Neural cell (in vitro differentiated cells): ENCODE results near the gene CREBBP. TPM values are rescaled to one million over a fixed set of nuclear protein-coding genes. Genes with fewer than 3 reads are reported as not detected.

Experiments
- H2AFZ ChIP-seq: fragments of 200-600, 300-800 bp; sonication (generic), shearing (Covaris generic); 2 replicates; pipeline ENCODE4 v1.6.0; 2014; ENCODE audit warnings: low read depth, mild to moderate bottlenecking, antibody characterized with exemption, low read length, moderate library complexity
- H3F3A ChIP-seq: fragments of 200-600 bp; shearing (Covaris generic); 2 replicates; pipeline ENCODE4 v1.6.1; 2016; ENCODE audit warnings: mild to moderate bottlenecking, moderate library complexity, mixed read lengths, antibody characterized with exemption, low read length; ENCODE audit not compliant: insufficient read depth, poor library complexity, severe bottlenecking
- H3K27ac ChIP-seq: fragments of 200-600, 300-800 bp; sonication (generic), shearing (Covaris generic); 2 replicates; pipeline ENCODE4 v1.5.1; 2014; ENCODE audit warnings: mild to moderate bottlenecking, low read length, moderate library complexity
- H3K27me3 ChIP-seq: fragments of 300-800, 200-600 bp; sonication (generic), shearing (Covaris generic); 2 replicates; pipeline ENCODE4 v1.6.0; 2014; ENCODE audit warnings: mild to moderate bottlenecking, low read depth, low read length, moderate library complexity; ENCODE audit not compliant: insufficient read depth
- H3K36me3 ChIP-seq: fragments of 300-800, 200-600 bp; sonication (generic), shearing (Covaris generic); 2 replicates; pipeline ENCODE4 v1.5.1; 2014; ENCODE audit warnings: mild to moderate bottlenecking, antibody characterized with exemption, low read length, moderate library complexity; ENCODE audit not compliant: insufficient read depth
- H3K4me2 ChIP-seq: fragments of 300-800, 200-600 bp; sonication (generic), shearing (Covaris generic); 2 replicates; pipeline ENCODE4 v1.6.0; 2014; ENCODE audit warnings: mild to moderate bottlenecking, low read length
- H3K4me3 ChIP-seq: fragments of 300-800, 200-600 bp; sonication (generic), shearing (Covaris generic); 2 replicates; pipeline ENCODE4 v1.5.1; 2014; ENCODE audit warnings: mild to moderate bottlenecking, low read length, moderate library complexity
- H3K79me2 ChIP-seq: fragments of 200-600 bp; shearing (Covaris generic); replicated peaks from 2 replicates; pipeline ENCODE4 v1.6.0; 2014; ENCODE audit warnings: mild to moderate bottlenecking, low read length, moderate library complexity; ENCODE audit not compliant: insufficient read depth
- H3K9ac ChIP-seq: fragments of 300-800, 200-600 bp; sonication (generic), shearing (Covaris generic); 2 replicates; pipeline ENCODE4 v1.6.1; 2016; ENCODE audit warnings: mild to moderate bottlenecking, low read length, mixed read lengths
- H3K9me2 ChIP-seq: fragments of 200-600 bp; shearing (Covaris generic); 2 replicates; pipeline ENCODE4 v1.6.1; 2016; ENCODE audit warnings: mild to moderate bottlenecking, low read length, mixed read lengths; ENCODE audit not compliant: insufficient read depth
- H3K9me3 ChIP-seq: fragments of 200-600, 300-800 bp; sonication (generic), shearing (Covaris generic); 2 replicates; pipeline ENCODE4 v1.6.1; 2016; ENCODE audit warnings: mild to moderate bottlenecking, mixed run types, low read length, moderate library complexity, mixed read lengths
- H4K20me1 ChIP-seq: fragments of 200-600 bp; shearing (Covaris generic); 2 replicates; pipeline ENCODE4 v1.6.1; 2016; ENCODE audit warnings: mild to moderate bottlenecking, mixed run types; ENCODE audit not compliant: insufficient read depth
- EP300 ChIP-seq: fragments of 450-650 bp; conservative IDR thresholded peaks from 2 replicates; pipeline ENCODE4 v1.6.1; 2014; ENCODE audit warnings: antibody characterized with exemption, mild to moderate bottlenecking, moderate library complexity; ENCODE audit not compliant: poor library complexity, severe bottlenecking
- EZH2 ChIP-seq: fragments of 200-600, 300-800 bp; shearing (Covaris generic), sonication (generic); IDR thresholded peaks from 2 replicates; pipeline ENCODE4 v1.6.1; 2014; ENCODE audit warnings: antibody characterized with exemption, low read length, borderline replicate concordance, mild to moderate bottlenecking; ENCODE audit not compliant: insufficient read depth, poor library complexity, severe bottlenecking
- MXI1 ChIP-seq: fragments of 450-650 bp; conservative IDR thresholded peaks from 2 replicates; pipeline ENCODE4 v1.6.1; 2014; ENCODE audit warnings: antibody characterized with exemption, mild to moderate bottlenecking; ENCODE audit not compliant: poor library complexity, severe bottlenecking
- POLR2AphosphoS5 ChIP-seq: IDR thresholded peaks from 2 replicates; pipeline ENCODE4 v1.6.1; 2012
- RAD21 ChIP-seq: fragments of 450-650 bp; conservative IDR thresholded peaks from 2 replicates; pipeline ENCODE4 v1.6.1; 2014; ENCODE audit warnings: antibody characterized with exemption, mild to moderate bottlenecking, moderate library complexity
- SMC3 ChIP-seq: fragments of 450-650 bp; conservative IDR thresholded peaks from 2 replicates; pipeline ENCODE4 v1.6.1; 2014; ENCODE audit warnings: antibody characterized with exemption, mild to moderate bottlenecking, moderate library complexity; ENCODE audit not compliant: poor library complexity
- TAF1 ChIP-seq: IDR thresholded peaks from 2 replicates; pipeline ENCODE4 v1.6.1; 2012; ENCODE audit warnings: low read depth
- polyA plus RNA-seq: library from polyadenylated mRNA; depleted of rRNA; stranded (reverse); fragments of >200 nt; gene quantifications from 2 replicates; pipeline ENCODE4 v1.2.3, GENCODE V29; 2014
- TF ChIP-seq, protein P1 (sequence below): IDR thresholded peaks from 2 replicates; pipeline ENCODE4 v1.6.1; 2012; ENCODE audit warnings: borderline replicate concordance
- TF ChIP-seq, protein P2 (sequence below): fragments of 450-650 bp; IDR thresholded peaks from 2 replicates; pipeline ENCODE4 v1.5.1; 2014; ENCODE audit warnings: antibody characterized with exemption, mild to moderate bottlenecking, moderate library complexity; ENCODE audit not compliant: poor library complexity, severe bottlenecking

CREBBP gene
- polyA plus RNA-seq, 1 donor from 2014 or later, result 3.3 TPM

DNA sequence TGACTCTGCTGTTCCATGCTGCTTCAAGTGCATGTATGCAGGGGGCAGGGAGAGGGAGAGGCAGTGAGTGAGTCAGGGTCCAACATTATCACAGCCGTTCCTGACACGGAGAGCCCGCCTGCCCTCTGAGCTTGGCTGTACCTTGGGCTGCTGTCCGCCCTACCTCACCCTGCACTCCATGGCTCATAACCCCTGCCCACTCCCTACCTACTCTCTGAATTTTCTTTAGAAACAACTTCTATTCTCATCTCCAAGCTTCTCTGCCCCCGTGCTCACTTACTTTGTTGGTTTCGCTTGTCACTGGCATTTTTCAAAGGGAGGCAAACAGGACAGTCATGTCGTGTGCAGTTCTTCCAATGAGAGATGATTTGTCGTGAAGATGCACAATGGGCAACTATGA, 88.8 kb downstream of the CREBBP start:
- no peak for TF ChIP-seq RAD21
- TF ChIP-seq SMC3, result no peak
- no peak for TF ChIP-seq MXI1
- TF ChIP-seq POLR2AphosphoS5, result no peak
- TF ChIP-seq, protein P1, sequence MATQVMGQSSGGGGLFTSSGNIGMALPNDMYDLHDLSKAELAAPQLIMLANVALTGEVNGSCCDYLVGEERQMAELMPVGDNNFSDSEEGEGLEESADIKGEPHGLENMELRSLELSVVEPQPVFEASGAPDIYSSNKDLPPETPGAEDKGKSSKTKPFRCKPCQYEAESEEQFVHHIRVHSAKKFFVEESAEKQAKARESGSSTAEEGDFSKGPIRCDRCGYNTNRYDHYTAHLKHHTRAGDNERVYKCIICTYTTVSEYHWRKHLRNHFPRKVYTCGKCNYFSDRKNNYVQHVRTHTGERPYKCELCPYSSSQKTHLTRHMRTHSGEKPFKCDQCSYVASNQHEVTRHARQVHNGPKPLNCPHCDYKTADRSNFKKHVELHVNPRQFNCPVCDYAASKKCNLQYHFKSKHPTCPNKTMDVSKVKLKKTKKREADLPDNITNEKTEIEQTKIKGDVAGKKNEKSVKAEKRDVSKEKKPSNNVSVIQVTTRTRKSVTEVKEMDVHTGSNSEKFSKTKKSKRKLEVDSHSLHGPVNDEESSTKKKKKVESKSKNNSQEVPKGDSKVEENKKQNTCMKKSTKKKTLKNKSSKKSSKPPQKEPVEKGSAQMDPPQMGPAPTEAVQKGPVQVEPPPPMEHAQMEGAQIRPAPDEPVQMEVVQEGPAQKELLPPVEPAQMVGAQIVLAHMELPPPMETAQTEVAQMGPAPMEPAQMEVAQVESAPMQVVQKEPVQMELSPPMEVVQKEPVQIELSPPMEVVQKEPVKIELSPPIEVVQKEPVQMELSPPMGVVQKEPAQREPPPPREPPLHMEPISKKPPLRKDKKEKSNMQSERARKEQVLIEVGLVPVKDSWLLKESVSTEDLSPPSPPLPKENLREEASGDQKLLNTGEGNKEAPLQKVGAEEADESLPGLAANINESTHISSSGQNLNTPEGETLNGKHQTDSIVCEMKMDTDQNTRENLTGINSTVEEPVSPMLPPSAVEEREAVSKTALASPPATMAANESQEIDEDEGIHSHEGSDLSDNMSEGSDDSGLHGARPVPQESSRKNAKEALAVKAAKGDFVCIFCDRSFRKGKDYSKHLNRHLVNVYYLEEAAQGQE, result no peak
- TF ChIP-seq EP300, result no peak
- TF ChIP-seq TAF1, result no peak
- TF ChIP-seq, protein P2, sequence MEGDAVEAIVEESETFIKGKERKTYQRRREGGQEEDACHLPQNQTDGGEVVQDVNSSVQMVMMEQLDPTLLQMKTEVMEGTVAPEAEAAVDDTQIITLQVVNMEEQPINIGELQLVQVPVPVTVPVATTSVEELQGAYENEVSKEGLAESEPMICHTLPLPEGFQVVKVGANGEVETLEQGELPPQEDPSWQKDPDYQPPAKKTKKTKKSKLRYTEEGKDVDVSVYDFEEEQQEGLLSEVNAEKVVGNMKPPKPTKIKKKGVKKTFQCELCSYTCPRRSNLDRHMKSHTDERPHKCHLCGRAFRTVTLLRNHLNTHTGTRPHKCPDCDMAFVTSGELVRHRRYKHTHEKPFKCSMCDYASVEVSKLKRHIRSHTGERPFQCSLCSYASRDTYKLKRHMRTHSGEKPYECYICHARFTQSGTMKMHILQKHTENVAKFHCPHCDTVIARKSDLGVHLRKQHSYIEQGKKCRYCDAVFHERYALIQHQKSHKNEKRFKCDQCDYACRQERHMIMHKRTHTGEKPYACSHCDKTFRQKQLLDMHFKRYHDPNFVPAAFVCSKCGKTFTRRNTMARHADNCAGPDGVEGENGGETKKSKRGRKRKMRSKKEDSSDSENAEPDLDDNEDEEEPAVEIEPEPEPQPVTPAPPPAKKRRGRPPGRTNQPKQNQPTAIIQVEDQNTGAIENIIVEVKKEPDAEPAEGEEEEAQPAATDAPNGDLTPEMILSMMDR, result no peak
- no peak for TF ChIP-seq EZH2
- Histone ChIP-seq H3K36me3 (no peaks in the 10 kb centered on the region), H3K4me2 (no peak overlapping the region), H3K79me2 (peaks cover 46% of the 10 kb centered on the region), H3K9me3 (no peaks in the 10 kb centered on the region), H4K20me1 (no peaks in the 10 kb centered on the region), H3K9ac (no peak overlapping the region), H3F3A (no peaks in the 10 kb centered on the region), H3K9me2 (no peaks in the 10 kb centered on the region), H3K27ac (no peak overlapping the region), H3K27me3 (no peaks in the 10 kb centered on the region), H3K4me3 (no peak overlapping the region), H2AFZ (no peak overlapping the region)

DNA sequence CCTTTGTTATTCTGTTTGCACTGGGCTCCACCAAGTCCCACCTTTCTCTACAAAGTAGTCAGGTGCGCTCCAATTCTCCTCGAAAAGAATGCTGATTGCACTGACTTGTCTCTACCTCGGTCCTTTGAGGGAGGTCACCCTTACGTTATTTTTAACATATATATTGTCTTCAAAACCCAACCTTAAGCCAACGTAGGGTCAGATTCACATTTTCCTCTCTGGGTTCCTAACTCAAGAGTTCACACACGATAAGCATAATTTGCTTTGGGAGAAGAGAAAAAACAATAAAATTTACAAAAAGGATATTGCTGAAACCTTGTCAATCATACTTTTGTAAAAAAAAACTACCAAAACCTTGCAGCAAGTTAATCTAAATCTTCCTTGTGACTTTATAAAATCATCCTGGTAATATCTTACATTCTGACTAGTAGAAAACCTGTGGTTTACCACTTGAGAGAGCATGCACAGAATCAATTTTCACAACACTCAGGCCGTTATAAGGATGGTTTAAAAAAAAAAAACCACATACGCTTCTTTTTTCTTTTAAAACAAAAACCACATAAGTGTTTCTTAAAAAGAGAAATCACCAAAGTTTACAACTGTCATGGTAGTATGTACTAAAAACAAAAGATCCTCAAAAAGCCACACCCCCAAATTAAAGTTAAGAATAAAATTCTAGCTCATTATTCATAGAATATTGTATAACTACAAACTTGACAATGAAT, 91.0 kb downstream of the CREBBP start:
- Histone ChIP-seq H3K9me3 (no peaks in the 10 kb centered on the region), H3K27me3 (no peaks in the 10 kb centered on the region), H3K4me3 (no peak overlapping the region), H4K20me1 (no peaks in the 10 kb centered on the region), H2AFZ (no peak overlapping the region), H3K4me2 (no peak overlapping the region), H3K79me2 (peaks cover 40% of the 10 kb centered on the region), H3K27ac (no peak overlapping the region), H3K9ac (no peak overlapping the region), H3F3A (no peaks in the 10 kb centered on the region), H3K9me2 (no peaks in the 10 kb centered on the region), H3K36me3 (no peaks in the 10 kb centered on the region)
- TF ChIP-seq EP300, result no peak
